K562 (cell line): Measurements from ENCODE around the gene LYPD5. TPM values are rescaled to one million over a fixed set of nuclear protein-coding genes. Genes with fewer than 3 reads are reported as not detected.

Experiments used
- FOXP4 ChIP-seq: sonication (generic); formaldehyde crosslinking; IDR thresholded peaks from 2 replicates; pipeline ENCODE4 v1.8.0; 2022; ENCODE audit warnings: mild to moderate bottlenecking, missing genetic modification reagents, borderline replicate concordance
- GABPA ChIP-seq: fragments of 200-800 bp; sonication (Bioruptor generic); conservative IDR thresholded peaks from 2 replicates; pipeline ENCODE4 v1.6.1; 2016; ENCODE audit warnings: low read depth, missing genetic modification characterization, missing compliant biosample characterization
- NCOA2 ChIP-seq, 2 experiments: fragments of 450-650 bp; IDR thresholded peaks; 2 replicates each; pipeline ENCODE4 v1.6.1; 2018; ENCODE audit warnings: mild to moderate bottlenecking in 2 of 2, moderate library complexity in 1 of 2; ENCODE audit not compliant: partially characterized antibody in 2 of 2
- NR4A1 ChIP-seq, 2 experiments: fragments of 250-450 bp in 1 of 2; fragments of 450-650 bp in 1 of 2; sonication (Bioruptor Pico) in 1 of 2; IDR thresholded peaks; 2 replicates each; pipeline versions ENCODE4 v1.4.0 to v1.6.1; 2016 to 2020; ENCODE audit warnings: mild to moderate bottlenecking in 2 of 2, missing compliant biosample characterization in 1 of 2, missing genetic modification characterization in 1 of 2, moderate library complexity in 1 of 2
- SMAD1 ChIP-seq: fragments of 150-350 bp; IDR thresholded peaks from 2 replicates; pipeline ENCODE4 v1.6.1; 2014; ENCODE audit warnings: low read length, low read depth; ENCODE audit not compliant: partially characterized antibody
- SMARCE1 ChIP-seq: fragments of 450-650 bp; IDR thresholded peaks from 2 replicates; pipeline ENCODE4 v1.7.1; 2016; ENCODE audit warnings: mild to moderate bottlenecking
- STAG1 ChIP-seq: sonication (generic); formaldehyde crosslinking; IDR thresholded peaks from 2 replicates; pipeline ENCODE4 v1.5.0; 2020; ENCODE audit warnings: missing genetic modification reagents, borderline replicate concordance
- ZNF407 ChIP-seq: fragments of 450-650 bp; IDR thresholded peaks from 2 replicates; pipeline ENCODE4 v1.6.1; 2016; ENCODE audit warnings: low read depth
- ZNF592 ChIP-seq: fragments of 450-650 bp; IDR thresholded peaks from 2 replicates; pipeline ENCODE4 v1.6.1; 2017; ENCODE audit warnings: antibody characterized with exemption, mild to moderate bottlenecking
- polyA plus RNA-seq, 8 experiments: library from polyadenylated mRNA; depleted of rRNA in 4 of 8; stranded (reverse) in 5 of 8; unstranded in 3 of 8; fragments of >200 nt; fragmentation: Nextera tagmentation in 2 of 8; fragmentation: Illumina TruSeq in 1 of 8; extraction: Ambion mirVana in 2 of 8; extraction: Trizol in 1 of 8; gene quantifications; 2 replicates each; pipeline versions ENCODE4 v1.2.1 to v1.2.3, GENCODE V29; 2011 to 2014; ENCODE audit warnings: inconsistent platforms in 1 of 8, missing spikeins in 1 of 8
- total RNA-seq, 7 experiments: library from RNA; depleted of rRNA in 6 of 7; stranded (reverse); fragments of >200 nt in 6 of 7; fragmentation: Illumina TruSeq in 2 of 7; extraction: Trizol in 2 of 7; gene quantifications; 2 replicates each; pipeline versions ENCODE4 v1.2.1 to v1.2.3, GENCODE V29; 2011 to 2021; ENCODE audit warnings: low replicate concordance in 1 of 7
- TF ChIP-seq, protein P1 (sequence below): sonication (generic); formaldehyde crosslinking; IDR thresholded peaks from 2 replicates; pipeline ENCODE4 v1.8.0; 2022; ENCODE audit warnings: missing genetic modification reagents, mild to moderate bottlenecking, moderate library complexity, borderline replicate concordance

The LYPD5 gene
- total and polyA plus RNA-seq, 9 of the 15 experiments (the other 6 are each of a cell fraction or from before 2014, with no cell fraction given), result 0.03 to 0.22 (median 0.10) TPM; not detected in 3

- TF ChIP-seq GABPA (tag) (0 out of 2 replicates have a peak, but pooled peaks have one; percentile 0), NR4A1 (CRISPR knock-in tag; IDR thresholded peaks at IDR 0.05) (no peak), NR4A1 (tag; IDR thresholded peaks at IDR 0.05) (0 out of 2 replicates have a peak, but pooled peaks have one; percentile 9), SMAD1 (no peak), SMARCE1 (peak; percentile 96), FOXP4 (CRISPR knock-in tag) (no peak), NCOA2 (IDR thresholded peaks at IDR 0.05; ENCODE audit: partially characterized antibody in 2 of 2) (no peak), STAG1 (CRISPR knock-in tag) (no peak), ZNF592 (peak; percentile 50), ZNF407 (no peak)
- TF ChIP-seq, protein P1, sequence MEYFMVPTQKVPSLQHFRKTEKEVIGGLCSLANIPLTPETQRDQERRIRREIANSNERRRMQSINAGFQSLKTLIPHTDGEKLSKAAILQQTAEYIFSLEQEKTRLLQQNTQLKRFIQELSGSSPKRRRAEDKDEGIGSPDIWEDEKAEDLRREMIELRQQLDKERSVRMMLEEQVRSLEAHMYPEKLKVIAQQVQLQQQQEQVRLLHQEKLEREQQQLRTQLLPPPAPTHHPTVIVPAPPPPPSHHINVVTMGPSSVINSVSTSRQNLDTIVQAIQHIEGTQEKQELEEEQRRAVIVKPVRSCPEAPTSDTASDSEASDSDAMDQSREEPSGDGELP, result peak; percentile 88
Observed at GRCh38 chr19:43784241-43784980, 17.8 kb downstream of the LYPD5 start (continued).
